ENCODE results near the gene CPE. TPM values are rescaled to one million over a fixed set of nuclear protein-coding genes. Genes with fewer than 3 reads are reported as not detected.
A peak's percentile ranks its signal among the peaks of the same experiment; 100 is the strongest.

Gene CPE
- total RNA-seq, 4 donors from 2014 or later, result 104 to 116 (median 108) TPM

DNA sequence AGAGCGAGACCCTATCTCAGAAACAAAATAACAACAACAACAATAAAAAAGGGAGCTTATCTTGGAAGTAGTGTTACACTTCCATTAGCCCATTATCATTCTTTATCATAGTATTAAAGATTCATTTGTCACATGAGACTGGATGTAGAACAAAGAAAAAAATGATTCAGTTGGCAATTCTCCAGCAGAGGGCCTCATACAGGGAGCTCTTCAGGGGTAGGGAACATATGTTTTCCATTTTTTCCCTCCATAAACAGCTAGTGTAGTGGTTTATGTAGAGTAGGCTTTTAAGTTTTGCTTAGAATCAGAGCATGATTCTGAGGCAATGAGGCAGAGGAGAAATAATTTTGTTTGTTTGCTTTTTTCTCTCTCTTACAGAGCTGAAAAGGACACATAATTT, 5.8 kb downstream of the CPE start:
- Histone ChIP-seq H3K27me3 (peaks cover 0 to 1% (median 0%) of the 10 kb centered on the region in 4 donors), H3K9me3 (no peaks in the 10 kb centered on the region), H3K36me3 (no peaks in the 10 kb centered on the region), H3K27ac (replicated peaks in 1 of 4) (peak overlapping the region in 1 of 4 donors; percentile 20), H3K4me1 (peaks cover 0 to 25% (median 3%) of the 10 kb centered on the region in 4 donors), H3K4me3 (no peak overlapping the region)
- WGBS, result 82% methylated on average over 1 of the region's 1 CpG
- intact Hi-C loops (cut with DNase I), result no loop called here
- no peak for DNase-seq (ENCODE audit: extremely low spot score)
- no peak for TF ChIP-seq POLR2AphosphoS5 (IDR thresholded peaks at IDR 0.05)
- TF ChIP-seq POLR2A (IDR thresholded peaks at IDR 0.05; ENCODE audit: low read depth), result no peak
- TF ChIP-seq EP300 (IDR thresholded peaks at IDR 0.05), result no peak
- TF ChIP-seq, protein P1, sequence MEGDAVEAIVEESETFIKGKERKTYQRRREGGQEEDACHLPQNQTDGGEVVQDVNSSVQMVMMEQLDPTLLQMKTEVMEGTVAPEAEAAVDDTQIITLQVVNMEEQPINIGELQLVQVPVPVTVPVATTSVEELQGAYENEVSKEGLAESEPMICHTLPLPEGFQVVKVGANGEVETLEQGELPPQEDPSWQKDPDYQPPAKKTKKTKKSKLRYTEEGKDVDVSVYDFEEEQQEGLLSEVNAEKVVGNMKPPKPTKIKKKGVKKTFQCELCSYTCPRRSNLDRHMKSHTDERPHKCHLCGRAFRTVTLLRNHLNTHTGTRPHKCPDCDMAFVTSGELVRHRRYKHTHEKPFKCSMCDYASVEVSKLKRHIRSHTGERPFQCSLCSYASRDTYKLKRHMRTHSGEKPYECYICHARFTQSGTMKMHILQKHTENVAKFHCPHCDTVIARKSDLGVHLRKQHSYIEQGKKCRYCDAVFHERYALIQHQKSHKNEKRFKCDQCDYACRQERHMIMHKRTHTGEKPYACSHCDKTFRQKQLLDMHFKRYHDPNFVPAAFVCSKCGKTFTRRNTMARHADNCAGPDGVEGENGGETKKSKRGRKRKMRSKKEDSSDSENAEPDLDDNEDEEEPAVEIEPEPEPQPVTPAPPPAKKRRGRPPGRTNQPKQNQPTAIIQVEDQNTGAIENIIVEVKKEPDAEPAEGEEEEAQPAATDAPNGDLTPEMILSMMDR (IDR thresholded peaks at IDR 0.05), result no peak

DNA sequence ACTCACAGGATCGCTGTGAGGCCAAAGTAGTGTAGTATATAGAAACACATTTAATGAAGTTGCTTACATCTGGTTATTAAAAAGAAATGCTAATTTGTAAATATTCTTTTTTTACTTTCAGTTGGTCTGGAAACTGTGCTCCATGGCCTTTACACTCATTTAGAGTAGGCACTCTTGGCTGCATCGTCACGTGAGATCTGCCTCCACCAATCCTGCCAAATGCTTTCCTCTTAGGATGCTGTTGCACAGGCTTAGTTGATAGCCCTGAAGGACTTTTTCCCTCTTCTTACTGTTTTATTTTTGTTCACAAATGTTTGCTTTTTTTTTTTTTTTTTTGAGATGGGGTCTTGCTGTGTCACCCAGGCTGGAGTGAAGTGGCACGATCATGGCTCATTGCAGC, 6.3 kb downstream of the CPE start:
- no peaks in the 10 kb centered on the region for H3K36me3 ChIP-seq
- DNase-seq (ENCODE audit: extremely low spot score), result no peak
- 92% methylated on average over 4 of the region's 4 CpGs for WGBS
- H3K27ac ChIP-seq (replicated peaks in 1 of 4), result no peak overlapping the region
- H3K9me3 ChIP-seq, result no peaks in the 10 kb centered on the region
- H3K27me3 ChIP-seq, result no peaks in the 10 kb centered on the region
- H3K4me3 ChIP-seq, result no peak overlapping the region
- TF ChIP-seq, protein P1 (IDR thresholded peaks at IDR 0.05), result no peak
- TF ChIP-seq POLR2AphosphoS5 (IDR thresholded peaks at IDR 0.05) (no peak), POLR2A (IDR thresholded peaks at IDR 0.05; ENCODE audit: low read depth) (no peak), EP300 (IDR thresholded peaks at IDR 0.05) (no peak)
- peaks cover 0 to 20% (median under 1%) of the 10 kb centered on the region in 4 donors for H3K4me1 ChIP-seq
- intact Hi-C loops (cut with DNase I), result no loop called here

DNA sequence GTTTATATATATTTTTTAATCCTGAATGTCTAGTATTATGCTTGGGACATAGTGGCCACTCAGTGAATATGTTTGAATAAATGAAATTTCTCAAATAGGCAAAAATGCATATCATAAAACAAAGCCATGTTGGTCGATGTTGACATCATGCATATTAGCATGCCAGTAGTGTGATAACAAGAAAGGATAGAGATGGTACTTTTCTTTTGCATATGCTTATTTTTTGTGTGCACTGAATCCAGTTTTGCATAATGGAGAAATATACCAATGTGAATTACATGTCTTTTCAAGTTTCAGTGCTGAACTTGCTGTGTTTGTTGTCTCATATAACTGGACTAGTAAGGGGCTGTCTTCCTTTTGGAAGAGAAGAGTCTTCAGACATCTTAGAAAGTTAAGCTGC, 7.5 kb downstream of the CPE start:
- Histone ChIP-seq H3K9me3 (no peaks in the 10 kb centered on the region), H3K36me3 (no peaks in the 10 kb centered on the region), H3K4me1 (peaks cover 0 to 14% (median 0%) of the 10 kb centered on the region in 4 donors), H3K4me3 (no peak overlapping the region), H3K27me3 (no peaks in the 10 kb centered on the region), H3K27ac (replicated peaks in 1 of 4) (no peak overlapping the region)
- no peak for DNase-seq (ENCODE audit: extremely low spot score)
- intact Hi-C loops (cut with DNase I), result no loop called here
- 92% methylated on average over 1 of the region's 1 CpG for WGBS
- TF ChIP-seq POLR2AphosphoS5 (IDR thresholded peaks at IDR 0.05) (no peak), EP300 (IDR thresholded peaks at IDR 0.05) (no peak), POLR2A (IDR thresholded peaks at IDR 0.05; ENCODE audit: low read depth) (no peak)
- TF ChIP-seq, protein P1 (IDR thresholded peaks at IDR 0.05), result no peak

DNA sequence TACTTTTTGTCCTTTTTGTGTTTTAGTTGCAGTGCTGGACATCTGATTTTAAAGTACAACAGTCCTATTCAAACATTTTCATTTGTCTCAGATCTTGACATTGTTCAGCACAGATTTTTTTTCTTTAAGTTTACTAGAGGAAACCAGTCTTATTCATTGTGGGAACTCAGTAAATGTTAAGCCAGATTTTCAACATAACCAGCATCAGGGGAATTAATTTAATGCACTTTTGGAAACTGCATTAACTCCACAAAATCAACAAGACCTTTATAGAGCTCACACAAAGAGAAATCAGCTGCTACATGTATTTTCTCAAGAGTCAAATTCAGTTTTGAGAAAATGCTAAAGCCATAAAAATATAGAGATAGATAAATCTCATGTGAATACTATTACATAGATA, 9.9 kb downstream of the CPE start:
- Histone ChIP-seq H3K36me3 (no peaks in the 10 kb centered on the region), H3K4me3 (no peak overlapping the region), H3K27me3 (no peaks in the 10 kb centered on the region), H3K4me1 (peaks cover 0 to 8% (median 4%) of the 10 kb centered on the region in 4 donors), H3K9me3 (no peaks in the 10 kb centered on the region), H3K27ac (replicated peaks in 1 of 4) (no peak overlapping the region)
- intact Hi-C loops (cut with DNase I), result no loop called here
- DNase-seq (ENCODE audit: extremely low spot score), result no peak
- TF ChIP-seq EP300 (IDR thresholded peaks at IDR 0.05), result no peak

DNA sequence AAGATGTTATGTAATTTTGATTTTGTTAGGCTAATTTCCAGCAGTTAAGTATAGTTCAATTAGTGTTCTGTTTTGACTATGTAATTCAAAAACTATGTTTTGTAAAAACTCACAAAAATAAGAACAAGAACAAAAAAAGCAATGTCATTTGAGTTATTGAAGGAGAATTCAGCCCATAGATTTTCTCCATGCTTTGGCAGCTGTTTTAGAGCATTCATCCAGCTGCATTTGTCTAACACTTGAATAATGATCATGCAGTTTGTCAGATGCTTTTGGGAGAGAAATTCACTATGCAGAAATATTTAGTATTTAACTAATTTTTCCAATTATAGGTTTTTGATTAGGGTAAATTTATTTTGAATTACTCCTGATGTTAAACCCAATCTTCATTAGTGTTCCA, 14.2 kb downstream of the CPE start:
- intact Hi-C loops (cut with DNase I), result no loop called here
- TF ChIP-seq EP300 (IDR thresholded peaks at IDR 0.05) (no peak), POLR2A (IDR thresholded peaks at IDR 0.05; ENCODE audit: low read depth) (no peak), POLR2AphosphoS5 (IDR thresholded peaks at IDR 0.05) (no peak)
- TF ChIP-seq, protein P1 (IDR thresholded peaks at IDR 0.05), result no peak
- H3K27me3 ChIP-seq, result no peaks in the 10 kb centered on the region
- H3K9me3 ChIP-seq, result no peaks in the 10 kb centered on the region
- no peak overlapping the region for H3K4me3 ChIP-seq
- H3K27ac ChIP-seq (replicated peaks in 1 of 4), result no peak overlapping the region
- no peak for DNase-seq (ENCODE audit: extremely low spot score)
- H3K4me1 ChIP-seq, result peaks cover 0 to 10% (median 0%) of the 10 kb centered on the region in 4 donors
- H3K36me3 ChIP-seq, result no peaks in the 10 kb centered on the region

All from esophagus muscularis mucosa (tissue), 4 donors.